Smooth muscle cell (in vitro differentiated cells): ENCODE measurements around the gene AFG3L2. TPM values are rescaled to one million over a fixed set of nuclear protein-coding genes. Genes with fewer than 3 reads are reported as not detected.
A peak's percentile ranks its signal among the peaks of the same experiment; 100 is the strongest.

ENCODE experiments used
- DNase-seq: peaks from one replicate; lab custom pipeline; 2025; ENCODE audit not compliant: unreplicated experiment; lab: John Stamatoyannopoulos, UW
- H2AFZ ChIP-seq: fragments of 200-600 bp; sonication (generic); 2 replicates; pipeline ENCODE4 v1.6.0; 2016; ENCODE audit warnings: antibody characterized with exemption, low read depth, mild to moderate bottlenecking
- H3F3A ChIP-seq: fragments of 200-600 bp; sonication (generic); 2 replicates; pipeline ENCODE4 v1.6.0; 2017; ENCODE audit warnings: antibody characterized with exemption, low read depth
- H3K27ac ChIP-seq: fragments of 200-600 bp; sonication (generic); 2 replicates; pipeline ENCODE4 v1.5.1; 2016; ENCODE audit warnings: low read depth, mild to moderate bottlenecking
- H3K27me3 ChIP-seq: fragments of 200-600 bp; sonication (generic); 2 replicates; pipeline ENCODE4 v1.6.1; 2016; ENCODE audit warnings: low read depth, mild to moderate bottlenecking
- H3K36me3 ChIP-seq: fragments of 200-600 bp; sonication (generic); 2 replicates; pipeline ENCODE4 v1.5.1; 2016; ENCODE audit warnings: low read depth
- H3K4me1 ChIP-seq: fragments of 200-600 bp; sonication (generic); 2 replicates; pipeline ENCODE4 v1.5.1; 2016; ENCODE audit warnings: low read depth
- H3K4me2 ChIP-seq: fragments of 200-600 bp; sonication (generic); 2 replicates; pipeline ENCODE4 v1.6.0; 2016; ENCODE audit warnings: mild to moderate bottlenecking
- H3K4me3 ChIP-seq: fragments of 200-600 bp; sonication (generic); 2 replicates; pipeline ENCODE4 v1.5.1; 2016; ENCODE audit warnings: mild to moderate bottlenecking
- H3K79me2 ChIP-seq: fragments of 200-600 bp; sonication (generic); 2 replicates; pipeline ENCODE4 v1.6.0; 2016; ENCODE audit warnings: low read depth, mild to moderate bottlenecking
- H3K9ac ChIP-seq: fragments of 200-600 bp; sonication (generic); 2 replicates; pipeline ENCODE4 v1.6.0; 2016; ENCODE audit warnings: low read depth
- H3K9me3 ChIP-seq: fragments of 200-600 bp; sonication (generic); replicated peaks from 2 replicates; pipeline ENCODE4 v1.5.1; 2016; ENCODE audit warnings: low read depth
- H4K20me1 ChIP-seq: fragments of 200-600 bp; sonication (generic); 2 replicates; pipeline ENCODE4 v1.6.0; 2016; ENCODE audit warnings: low read depth
- CTCF ChIP-seq: fragments of 200-600 bp; sonication (generic); IDR thresholded peaks from 2 replicates; pipeline ENCODE4 v1.5.1; 2017; ENCODE audit warnings: borderline replicate concordance, mild to moderate bottlenecking, antibody characterized with exemption; ENCODE audit not compliant: insufficient read depth, poor library complexity, severe bottlenecking
- WGBS: methylation state at CpG from one replicate; pipeline ENCODE4 v1.1.7; 2016; ENCODE audit warnings: low lambda C conversion rate; 5-methylcytosine and 5-hydroxymethylcytosine counted together
- polyA plus RNA-seq: library from polyadenylated mRNA; unstranded; fragments of >200 nt; fragmentation: Nextera tagmentation; extraction: Ambion mirVana; gene quantifications from 2 replicates; pipeline ENCODE4 v1.2.1, GENCODE V29; 2016
- total RNA-seq: library from RNA; depleted of rRNA; stranded (reverse); fragments of >200 nt; gene quantifications from 2 replicates; pipeline ENCODE4 v1.2.3, GENCODE V29; 2014

AFG3L2 gene
- total and polyA plus RNA-seq, 2 experiments from 2014 or later: 21.6 to 24.3 TPM

- no peak overlapping the region for H3K4me2 ChIP-seq
- H3K4me1 ChIP-seq: no peaks in the 10 kb centered on the region
- no peak overlapping the region for H3K9ac ChIP-seq
- no peak for DNase-seq
- H3K79me2 ChIP-seq: peaks cover 10% of the 10 kb centered on the region
- no peaks in the 10 kb centered on the region for H3K27me3 ChIP-seq
- TF ChIP-seq CTCF: no peak
- peaks cover 20% of the 10 kb centered on the region for H3F3A ChIP-seq
- WGBS: 94% methylated on average over 11 of the region's 11 CpGs
- H3K9me3 ChIP-seq: no peaks in the 10 kb centered on the region
- no peaks in the 10 kb centered on the region for H3K36me3 ChIP-seq
- H3K27ac ChIP-seq: no peak overlapping the region
- no peak overlapping the region for H3K4me3 ChIP-seq
- H2AFZ ChIP-seq: no peak overlapping the region
- peaks cover 87% of the 10 kb centered on the region for H4K20me1 ChIP-seq
Measured at GRCh38 chr18:12329125-12329698, 47.8 kb downstream of the AFG3L2 start.

GRCh38 chr18:12328179-12328823 is 48.7 kb downstream of the AFG3L2 start:
- Histone ChIP-seq H3K4me3 (no peak overlapping the region), H3K4me1 (no peaks in the 10 kb centered on the region), H4K20me1 (peaks cover 87% of the 10 kb centered on the region), H3K27ac (no peak overlapping the region), H3K27me3 (no peaks in the 10 kb centered on the region), H3K36me3 (no peaks in the 10 kb centered on the region), H3K4me2 (no peak overlapping the region), H2AFZ (no peak overlapping the region), H3K79me2 (peaks cover 17% of the 10 kb centered on the region), H3K9ac (no peak overlapping the region), H3F3A (peaks cover 26% of the 10 kb centered on the region), H3K9me3 (no peaks in the 10 kb centered on the region)
- 93% methylated on average over 4 of the region's 4 CpGs for WGBS
- TF ChIP-seq CTCF: no peak
- DNase-seq: no peak

GRCh38 chr18:12327510-12328178 is 49.4 kb downstream of the AFG3L2 start:
- peaks cover 33% of the 10 kb centered on the region for H3F3A ChIP-seq
- peaks cover 92% of the 10 kb centered on the region for H4K20me1 ChIP-seq
- no peak overlapping the region for H3K27ac ChIP-seq
- no peaks in the 10 kb centered on the region for H3K9me3 ChIP-seq
- no peaks in the 10 kb centered on the region for H3K4me1 ChIP-seq
- 70% methylated on average over 11 of the region's 11 CpGs for WGBS
- H3K36me3 ChIP-seq: peaks cover 3% of the 10 kb centered on the region
- H3K9ac ChIP-seq: no peak overlapping the region
- H3K4me2 ChIP-seq: no peak overlapping the region
- DNase-seq: peak; percentile 16
- H2AFZ ChIP-seq: no peak overlapping the region
- TF ChIP-seq CTCF: peak; percentile 86
- H3K27me3 ChIP-seq: no peaks in the 10 kb centered on the region
- peaks cover 23% of the 10 kb centered on the region for H3K79me2 ChIP-seq
- H3K4me3 ChIP-seq: no peak overlapping the region
